DMS 273 treated with DMSO at 0.1 percent for 48 hours (cell line): Measurements from ENCODE around the gene SCG2.

Source experiments
- DNase-seq: peaks from one replicate; lab custom pipeline; 2025; lab: John Stamatoyannopoulos, UW

Gene SCG2

DNA sequence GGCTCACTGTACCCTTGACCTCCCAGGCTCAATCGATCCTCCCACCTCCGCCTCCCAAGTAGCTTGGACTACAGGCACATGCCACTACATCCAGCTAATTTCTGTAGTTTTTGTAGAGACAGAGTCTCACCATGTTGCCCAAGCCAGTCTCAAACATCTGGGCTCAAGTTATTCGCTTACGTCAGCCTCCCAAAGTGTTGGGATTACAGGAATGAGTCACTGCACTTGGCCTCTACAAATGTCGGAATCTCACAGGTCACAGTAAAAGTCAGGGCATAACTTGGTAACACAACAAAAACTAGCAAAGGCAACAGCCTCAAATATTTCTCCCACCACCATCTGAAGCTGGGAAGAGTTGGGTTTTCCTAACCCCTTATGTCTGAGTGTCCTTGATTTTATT is 25.3 kb downstream of the SCG2 start:
- no peak for DNase-seq

DNA sequence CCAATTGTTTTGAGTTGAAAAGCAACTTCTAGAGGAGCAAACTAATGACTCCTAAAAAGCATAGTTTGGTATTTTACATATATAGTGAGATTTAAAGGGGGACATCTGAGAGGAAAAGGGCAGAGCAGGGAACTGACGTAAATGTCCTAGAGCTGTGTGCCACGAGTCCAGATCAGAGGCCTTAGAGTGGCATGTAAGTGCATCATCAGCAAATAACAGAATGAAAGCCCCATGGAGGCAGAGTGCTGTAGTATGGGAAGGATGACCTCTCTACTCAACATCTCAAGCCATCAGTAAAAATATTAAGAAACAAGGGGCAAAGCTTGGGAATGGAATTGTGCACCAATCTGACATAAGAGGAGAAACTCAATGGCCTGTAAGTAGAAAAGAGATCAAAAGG is 31.4 kb downstream of the SCG2 start:
- no peak for DNase-seq

DNA sequence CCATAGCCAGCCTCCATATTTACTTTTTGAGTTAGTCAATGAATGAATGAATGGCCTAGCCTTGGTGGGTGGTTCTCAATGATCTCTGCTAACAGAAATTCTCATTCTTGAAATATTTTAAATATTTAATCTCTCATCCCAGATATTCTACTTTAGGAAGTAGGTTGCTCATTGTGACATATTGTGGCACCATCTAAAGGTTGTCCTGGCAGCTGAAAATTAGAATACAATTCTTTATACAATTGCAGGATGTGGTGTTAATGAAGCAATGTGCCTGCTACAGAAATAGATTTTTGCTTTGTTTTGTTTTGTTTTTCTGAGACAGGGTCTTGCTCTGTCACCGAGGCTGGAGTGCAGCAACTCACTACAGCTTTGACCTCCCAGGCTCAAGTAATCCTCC is 35.8 kb downstream of the SCG2 start:
- DNase-seq, result no peak

DNA sequence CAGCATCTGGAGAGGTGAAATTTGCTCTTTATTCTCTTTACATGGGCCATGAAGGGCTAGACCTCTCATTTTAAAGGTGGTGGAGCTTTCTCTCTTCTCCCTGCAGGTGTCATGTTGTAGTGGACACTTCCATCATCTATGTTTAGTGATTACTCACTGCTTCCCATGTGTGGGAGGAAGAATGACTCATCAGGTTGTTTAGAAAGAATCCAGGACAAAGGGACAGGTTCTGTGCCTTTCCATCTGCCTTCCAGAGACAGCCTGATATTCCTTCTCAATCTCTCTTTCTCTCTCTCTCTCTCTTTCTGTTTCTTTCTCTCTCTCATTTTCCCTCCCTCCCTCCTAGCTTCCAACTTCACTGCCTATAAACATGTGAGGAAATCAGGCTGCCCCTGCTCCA is 38.7 kb downstream of the SCG2 start:
- peak; percentile 24 for DNase-seq

DNA sequence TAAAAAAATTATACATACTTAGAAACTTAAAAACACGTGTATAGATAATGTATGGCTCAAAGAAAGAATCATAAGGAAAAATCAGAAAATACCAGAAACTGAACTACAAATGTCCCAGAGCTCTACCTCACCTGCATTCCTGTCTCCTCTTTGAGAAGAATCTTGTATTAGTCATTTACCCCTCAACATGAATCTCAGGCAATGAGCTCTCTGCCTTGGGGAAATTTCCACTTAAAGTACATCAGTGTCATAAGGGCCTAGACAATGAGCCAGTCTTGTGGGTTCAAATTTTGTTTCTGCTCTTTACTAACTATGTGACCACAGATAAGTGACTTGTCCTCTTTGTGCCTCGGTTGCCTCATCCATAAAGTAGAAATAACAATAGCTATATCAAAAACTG is 40.1 kb downstream of the SCG2 start:
- no peak for DNase-seq

DNA sequence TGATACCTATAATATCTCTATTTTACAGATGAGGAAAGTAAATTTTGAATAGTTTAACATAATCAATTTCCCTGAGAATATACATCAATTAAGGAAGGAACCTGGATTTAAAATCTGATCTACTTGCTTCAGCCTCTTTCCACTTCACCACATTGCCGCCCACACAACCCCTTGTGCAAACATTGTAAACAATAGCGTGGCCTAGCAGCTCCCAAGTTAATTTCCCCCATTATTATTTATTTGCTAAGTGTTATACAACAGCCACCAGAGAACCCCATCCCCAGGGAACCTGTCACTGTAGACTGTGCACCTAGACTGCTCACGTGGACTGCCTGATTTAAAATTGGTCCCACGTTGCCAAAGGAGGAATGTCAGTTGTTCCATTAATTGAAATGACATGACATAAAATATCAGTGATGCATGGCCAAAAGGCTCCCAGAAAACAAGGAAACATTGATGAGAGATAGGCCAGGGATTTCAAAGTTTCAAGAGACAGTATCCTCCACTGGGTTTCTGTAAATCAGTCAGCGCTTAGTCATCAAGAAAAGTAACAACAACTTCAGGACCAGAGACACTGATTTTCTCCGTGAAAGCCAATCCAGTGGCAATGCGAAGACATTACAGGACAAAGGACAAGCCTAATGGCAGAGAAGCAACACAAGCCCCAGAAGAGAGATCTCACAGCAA is 41.3 kb downstream of the SCG2 start:
- DNase-seq, result no peak

DNA sequence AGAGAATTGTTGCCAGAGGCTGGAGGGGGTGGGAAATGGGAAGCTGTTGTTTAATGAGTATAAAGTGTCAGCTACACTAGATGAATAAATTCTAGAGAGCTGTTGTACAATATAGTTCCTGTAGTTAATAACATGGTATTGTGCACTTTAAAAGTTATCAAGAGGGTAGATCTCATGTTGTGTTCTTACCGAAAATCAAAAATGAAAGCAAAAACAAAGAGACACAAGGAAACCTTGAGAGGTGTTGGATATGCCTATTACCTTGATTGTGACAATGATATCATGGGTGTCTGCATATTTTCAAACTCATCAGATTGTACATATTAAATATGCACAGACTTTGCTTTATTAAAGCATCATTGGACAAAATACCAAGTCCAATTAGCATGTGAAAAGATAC is 43.2 kb downstream of the SCG2 start:
- DNase-seq, result no peak

DNA sequence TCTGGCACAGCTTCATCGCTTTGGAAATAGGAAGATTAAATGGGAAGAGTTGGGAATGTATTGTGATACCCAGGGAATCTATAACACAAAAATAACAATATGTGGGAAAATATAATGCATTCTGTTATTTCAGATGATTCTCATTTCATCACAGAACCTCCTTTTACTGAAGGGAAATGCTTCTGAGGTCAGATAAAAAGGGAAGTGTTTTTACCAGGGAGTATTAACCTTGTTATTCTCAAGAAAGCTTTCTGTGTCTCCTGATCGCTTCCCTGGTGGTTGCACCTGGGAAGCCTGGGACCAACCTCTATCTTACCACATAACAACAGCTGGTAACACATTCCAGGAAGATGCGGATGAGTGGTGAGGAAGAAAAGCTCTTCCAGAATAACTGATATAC is 47.2 kb downstream of the SCG2 start:
- DNase-seq, result no peak

DNA sequence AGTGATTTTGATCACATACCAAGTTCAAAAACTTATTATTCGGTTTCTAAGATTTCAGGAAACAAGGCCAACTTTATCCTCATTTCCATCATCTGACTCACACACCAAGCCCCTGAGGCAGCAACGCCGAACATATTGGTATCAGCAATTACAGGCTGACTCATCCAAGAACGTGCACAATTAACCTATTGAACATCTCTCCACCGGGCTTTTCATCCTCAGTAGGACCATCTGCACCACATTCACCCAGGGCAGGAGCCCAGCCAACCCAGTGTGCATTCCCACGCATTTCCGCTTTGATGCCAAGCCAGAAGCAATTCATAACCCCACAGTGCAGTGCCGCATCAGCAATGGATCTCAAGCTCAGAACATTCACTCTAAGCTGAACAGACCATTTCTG is 52.9 kb downstream of the SCG2 start:
- peak; percentile 97 for DNase-seq

DNA sequence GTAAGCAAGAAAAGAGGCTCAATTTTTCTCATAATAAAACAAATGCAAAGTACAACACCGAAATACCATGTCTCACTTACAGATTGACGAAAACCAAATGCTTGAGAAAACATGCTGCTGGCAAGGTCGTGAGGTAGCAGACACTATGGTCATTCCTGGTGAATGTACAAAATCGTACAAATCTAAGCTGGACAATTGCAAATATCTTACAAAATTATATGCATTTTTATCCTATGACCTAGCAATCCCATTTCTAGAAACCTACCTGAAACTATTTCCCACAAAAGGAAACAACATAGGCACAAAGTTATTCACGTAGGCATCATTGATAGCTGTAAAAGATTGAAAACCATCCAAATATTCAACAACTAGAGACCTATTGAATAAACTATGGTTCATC is 54.0 kb downstream of the SCG2 start:
- no peak for DNase-seq
